ENCODE measurements around the gene AGMO. TPM values are rescaled to one million over a fixed set of nuclear protein-coding genes. Genes with fewer than 3 reads are reported as not detected.
A peak's percentile ranks its signal among the peaks of the same experiment; 100 is the strongest.

AGMO gene
- total and polyA plus RNA-seq, 3 donors from 2014 or later = 13.1 to 52.8 (median 46.6) TPM

- Histone ChIP-seq H3K36me3 (ENCODE audit: low read depth, missing control alignments) (no peaks in the 10 kb centered on the region), H3K4me1 (no peaks in the 10 kb centered on the region), H3K4me3 (no peak overlapping the region), H3K27ac (peak overlapping the region in 1 of 2 donors; percentile 9), H3K27me3 (no peaks in the 10 kb centered on the region), H3K9me3 (no peaks in the 10 kb centered on the region)
- intact Hi-C loops (cut with DNase I; ENCODE audit: low total_unique reads) = no loop called here
- TF ChIP-seq CTCF (IDR thresholded peaks at IDR 0.05) (no peak), POLR2A (IDR thresholded peaks at IDR 0.05) (no peak)
- DNase-seq = no peak
- 51 to 63% methylated on average over 3 of the region's 3 CpGs for WGBS, 2 donors
Measured at GRCh38 chr7:15464667-15465121, 97.1 kb downstream of the AGMO start.

- Histone ChIP-seq H3K27ac (peak overlapping the region in 1 of 2 donors; percentile 9), H3K4me1 (no peaks in the 10 kb centered on the region), H3K36me3 (ENCODE audit: low read depth, missing control alignments) (no peaks in the 10 kb centered on the region), H3K27me3 (no peaks in the 10 kb centered on the region), H3K4me3 (no peak overlapping the region), H3K9me3 (no peaks in the 10 kb centered on the region)
- intact Hi-C loops (cut with DNase I; ENCODE audit: low total_unique reads) = no loop called here
- 54 to 64% methylated on average over 6 of the region's 6 CpGs for WGBS, 2 donors
- DNase-seq = no peak
- TF ChIP-seq POLR2A (IDR thresholded peaks at IDR 0.05) = no peak
- no peak for TF ChIP-seq CTCF (IDR thresholded peaks at IDR 0.05)
Measured at GRCh38 chr7:15463801-15464666, 97.8 kb downstream of the AGMO start.

- TF ChIP-seq CTCF (IDR thresholded peaks at IDR 0.05) (no peak), POLR2A (IDR thresholded peaks at IDR 0.05) (no peak)
- DNase-seq = no peak
- 75 to 79% methylated on average over 2 of the region's 2 CpGs for WGBS, 2 donors
- H3K4me1 ChIP-seq = no peaks in the 10 kb centered on the region
- no peaks in the 10 kb centered on the region for H3K36me3 ChIP-seq (ENCODE audit: low read depth, missing control alignments)
- intact Hi-C loops (cut with DNase I; ENCODE audit: low total_unique reads) = no loop called here
- H3K27ac ChIP-seq = no peak overlapping the region
- H3K27me3 ChIP-seq = no peaks in the 10 kb centered on the region
- H3K4me3 ChIP-seq = no peak overlapping the region
- no peaks in the 10 kb centered on the region for H3K9me3 ChIP-seq
Measured at GRCh38 chr7:15462721-15463389, 99.0 kb downstream of the AGMO start.

GRCh38 chr7:15461576-15461975 lies 100.2 kb downstream of the AGMO start:
- Histone ChIP-seq H3K9me3 (no peaks in the 10 kb centered on the region), H3K4me3 (no peak overlapping the region), H3K27ac (no peak overlapping the region), H3K4me1 (no peaks in the 10 kb centered on the region), H3K27me3 (no peaks in the 10 kb centered on the region), H3K36me3 (ENCODE audit: low read depth, missing control alignments) (no peaks in the 10 kb centered on the region)
- DNase-seq = no peak
- TF ChIP-seq POLR2A (IDR thresholded peaks at IDR 0.05) = no peak
- TF ChIP-seq CTCF (IDR thresholded peaks at IDR 0.05) = no peak
- intact Hi-C loops (cut with DNase I; ENCODE audit: low total_unique reads) = no loop called here
- WGBS, 2 donors = 59 to 67% methylated on average over 3 of the region's 3 CpGs

Data from testis (tissue), 3 donors.